ENCODE results near the gene PTPN3.

GRCh38 chr9:109468927-109469326 lies 29.2 kb downstream of the PTPN3 start:
- TF ChIP-seq FOXP2 (optimal IDR thresholded peaks at IDR 0.05; ENCODE audit: borderline replicate concordance, extremely low read depth, extremely low read length, insufficient read depth) (no peak), POLR2AphosphoS5 (IDR thresholded peaks at IDR 0.05; ENCODE audit: low read depth, low read length) (no peak)
